H1 (cell line): ENCODE data around the gene ADGRV1.

ENCODE experiments used
- ASH2L ChIP-seq: fragments of 200-600, 300-600 bp; sonication (generic); IDR thresholded peaks from one replicate; pipeline ENCODE4 v1.7.1; 2017; ENCODE audit warnings: low read length
- BCL11A ChIP-seq, 2 experiments: IDR thresholded peaks; one replicate each; pipeline ENCODE4 v1.6.1; 2011; ENCODE audit warnings: low read depth in 2 of 2, low read length in 2 of 2, mild to moderate bottlenecking in 2 of 2
- GABPA ChIP-seq: IDR thresholded peaks from 2 replicates; pipeline ENCODE4 v1.6.1; 2011; ENCODE audit warnings: mild to moderate bottlenecking, low read length, moderate library complexity, borderline replicate concordance; ENCODE audit not compliant: insufficient read depth
- HDAC2 ChIP-seq, 2 experiments: fragments of 300-600 bp in 1 of 2; sonication (generic) in 1 of 2; IDR thresholded peaks; 2 replicates each; pipeline ENCODE4 v1.6.1; 2011 to 2012; ENCODE audit warnings: low read depth in 2 of 2, low read length in 2 of 2, mild to moderate bottlenecking in 2 of 2, moderate library complexity in 2 of 2, borderline replicate concordance in 1 of 2, inconsistent platforms in 1 of 2
- NRF1 ChIP-seq: IDR thresholded peaks from 2 replicates; pipeline ENCODE4 v1.6.1; 2011; ENCODE audit warnings: mild to moderate bottlenecking, low read depth, low read length, improper control_type of control experiment
- POLR2AphosphoS5 ChIP-seq: IDR thresholded peaks from 2 replicates; pipeline ENCODE4 v1.6.1; 2011; ENCODE audit warnings: low read depth, low read length
- SIN3A ChIP-seq, 2 experiments: IDR thresholded peaks in 1 of 2; conservative IDR thresholded peaks in 1 of 2; 2 replicates each; pipeline ENCODE4 v1.6.1; 2011 to 2012; ENCODE audit warnings: low read length in 2 of 2, improper control_type of control experiment in 1 of 2, low read depth in 1 of 2, mild to moderate bottlenecking in 1 of 2
- TAF1 ChIP-seq: IDR thresholded peaks from 2 replicates; pipeline ENCODE4 v1.6.1; 2011; ENCODE audit warnings: mild to moderate bottlenecking, low read depth, low read length
- TF ChIP-seq, protein P1 (sequence below), 3 experiments: IDR thresholded peaks; 1 replicate in 2 of 3; 2 replicates in 1 of 3; pipeline versions ENCODE4 v1.5.1 to v1.6.1; 2011; ENCODE audit warnings: low read length in 3 of 3, mild to moderate bottlenecking in 3 of 3, inconsistent platforms in 2 of 3, low read depth in 1 of 3, moderate library complexity in 1 of 3; ENCODE audit not compliant: insufficient read depth in 1 of 3; ENCODE audit errors: control extremely low read depth in 1 of 3

DNA sequence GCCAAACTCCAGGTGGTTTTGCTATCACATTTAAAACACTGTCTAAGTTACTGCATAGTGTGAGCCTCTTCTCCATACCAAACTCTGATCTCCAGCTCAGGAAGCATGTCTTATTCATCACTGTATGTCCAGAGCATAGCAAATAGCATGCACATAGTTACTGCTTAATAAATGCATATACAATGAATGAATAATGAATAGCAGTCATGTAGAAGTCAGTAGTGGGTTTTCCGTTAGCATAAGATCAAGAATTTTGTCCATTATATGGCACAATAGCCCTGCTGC lies 495.1 kb downstream of the ADGRV1 start:
- no peak for TF ChIP-seq BCL11A (IDR thresholded peaks at IDR 0.05; ENCODE audit: low read depth in 2 of 2, low read length in 2 of 2)
- TF ChIP-seq HDAC2 (IDR thresholded peaks at IDR 0.05; ENCODE audit: borderline replicate concordance in 1 of 2, low read depth in 2 of 2, low read length in 2 of 2), result no peak
- no peak for TF ChIP-seq TAF1
- TF ChIP-seq, protein P1, sequence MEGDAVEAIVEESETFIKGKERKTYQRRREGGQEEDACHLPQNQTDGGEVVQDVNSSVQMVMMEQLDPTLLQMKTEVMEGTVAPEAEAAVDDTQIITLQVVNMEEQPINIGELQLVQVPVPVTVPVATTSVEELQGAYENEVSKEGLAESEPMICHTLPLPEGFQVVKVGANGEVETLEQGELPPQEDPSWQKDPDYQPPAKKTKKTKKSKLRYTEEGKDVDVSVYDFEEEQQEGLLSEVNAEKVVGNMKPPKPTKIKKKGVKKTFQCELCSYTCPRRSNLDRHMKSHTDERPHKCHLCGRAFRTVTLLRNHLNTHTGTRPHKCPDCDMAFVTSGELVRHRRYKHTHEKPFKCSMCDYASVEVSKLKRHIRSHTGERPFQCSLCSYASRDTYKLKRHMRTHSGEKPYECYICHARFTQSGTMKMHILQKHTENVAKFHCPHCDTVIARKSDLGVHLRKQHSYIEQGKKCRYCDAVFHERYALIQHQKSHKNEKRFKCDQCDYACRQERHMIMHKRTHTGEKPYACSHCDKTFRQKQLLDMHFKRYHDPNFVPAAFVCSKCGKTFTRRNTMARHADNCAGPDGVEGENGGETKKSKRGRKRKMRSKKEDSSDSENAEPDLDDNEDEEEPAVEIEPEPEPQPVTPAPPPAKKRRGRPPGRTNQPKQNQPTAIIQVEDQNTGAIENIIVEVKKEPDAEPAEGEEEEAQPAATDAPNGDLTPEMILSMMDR (IDR thresholded peaks at IDR 0.05; ENCODE audit: control extremely low read depth in 1 of 3, insufficient read depth in 1 of 3, low read depth in 1 of 3, low read length in 3 of 3), result no peak
- no peak for TF ChIP-seq ASH2L
- TF ChIP-seq POLR2AphosphoS5, result no peak
- TF ChIP-seq SIN3A (conservative IDR thresholded peaks at IDR 0.05 in 1 of 2, IDR thresholded peaks at IDR 0.05 in 1 of 2; ENCODE audit: low read depth in 1 of 2, low read length in 2 of 2), result no peak
- no peak for TF ChIP-seq GABPA
- TF ChIP-seq NRF1, result no peak
